Ramos (cell line): ENCODE results near the gene NDUFS6.
"Not testable (repeated sequence)": the region's sequence is repeated elsewhere in the genome, so short reads cannot be mapped to it uniquely, and the experiment has no call there.

ENCODE experiments used
- in situ Hi-C: fragments of 300-500 bp; cut with MboI; formaldehyde crosslinking; loops from one replicate; pipeline ENCODE4 v1.14.3; 2022; ENCODE audit warnings: low sequenced_read_pairs; ENCODE audit not compliant: unreplicated experiment

The NDUFS6 gene

GRCh38 chr5:1809416-1810035 is 8.3 kb downstream of the NDUFS6 start:
- in situ Hi-C loops = no loop called here

DNA sequence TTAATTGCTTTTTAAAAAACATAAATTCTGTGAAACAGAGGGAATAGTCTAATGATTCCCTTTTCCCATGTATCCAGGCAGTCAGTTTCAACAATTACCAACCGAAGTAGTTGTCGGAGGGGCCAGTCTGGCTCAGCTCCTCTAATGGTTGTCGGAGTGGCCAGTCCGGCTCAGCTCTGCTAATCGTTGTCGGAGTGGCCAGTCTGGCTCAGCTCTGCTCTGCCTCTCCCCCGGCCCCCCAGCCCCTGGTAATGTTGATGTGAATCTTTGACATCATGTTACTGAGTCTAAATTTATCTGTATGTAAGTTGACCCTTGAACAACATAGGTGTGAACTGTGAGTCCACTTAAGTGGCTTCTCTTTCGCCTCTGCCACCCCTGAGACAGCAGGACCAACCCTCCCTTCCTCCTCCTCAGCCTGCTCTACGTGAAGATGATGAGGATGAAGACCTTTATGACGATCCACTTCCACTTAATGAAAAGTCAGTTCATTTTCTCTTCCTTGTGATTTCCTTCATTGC is 9.4 kb downstream of the NDUFS6 start:
- in situ Hi-C loops = no loop called here

DNA sequence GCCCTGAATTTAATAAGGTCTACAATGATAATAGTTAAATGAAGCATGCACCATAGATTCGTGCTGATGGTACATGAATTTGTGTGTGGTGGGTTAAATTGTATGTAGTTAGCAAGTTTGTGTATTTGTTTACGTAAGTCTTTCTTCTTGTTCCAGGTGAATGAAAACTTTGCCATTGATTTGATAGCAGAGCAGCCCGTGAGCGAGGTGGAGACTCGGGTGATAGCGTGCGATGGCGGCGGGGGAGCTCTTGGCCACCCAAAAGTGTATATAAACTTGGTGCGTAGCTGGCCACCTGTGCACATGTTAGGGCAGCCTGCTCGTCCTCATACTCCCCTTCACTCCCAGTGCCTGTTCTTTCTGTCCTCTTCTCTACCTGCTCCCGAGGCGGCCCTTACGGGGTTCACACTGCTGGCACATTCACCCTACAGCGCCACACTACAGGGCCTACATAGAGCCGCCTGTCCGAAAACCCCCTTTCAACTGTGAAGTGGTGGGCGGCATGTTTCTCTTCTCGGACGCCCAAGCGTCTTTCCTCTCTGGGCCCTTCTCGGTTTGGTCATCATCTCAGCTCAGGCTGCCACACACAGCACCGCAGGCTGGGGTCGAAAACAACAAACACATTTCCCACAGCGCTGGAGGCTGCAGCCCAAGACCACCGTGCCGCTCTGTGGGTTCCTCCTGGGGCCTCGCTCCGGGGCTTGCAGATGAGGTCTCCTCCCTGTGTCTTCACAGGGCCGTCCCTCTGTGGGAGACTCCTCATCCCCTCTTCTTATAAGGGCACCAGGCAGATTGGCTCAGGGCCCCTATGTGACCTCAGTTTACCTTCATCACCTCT is 13.2 kb downstream of the NDUFS6 start:
- in situ Hi-C loops = no loop called here

DNA sequence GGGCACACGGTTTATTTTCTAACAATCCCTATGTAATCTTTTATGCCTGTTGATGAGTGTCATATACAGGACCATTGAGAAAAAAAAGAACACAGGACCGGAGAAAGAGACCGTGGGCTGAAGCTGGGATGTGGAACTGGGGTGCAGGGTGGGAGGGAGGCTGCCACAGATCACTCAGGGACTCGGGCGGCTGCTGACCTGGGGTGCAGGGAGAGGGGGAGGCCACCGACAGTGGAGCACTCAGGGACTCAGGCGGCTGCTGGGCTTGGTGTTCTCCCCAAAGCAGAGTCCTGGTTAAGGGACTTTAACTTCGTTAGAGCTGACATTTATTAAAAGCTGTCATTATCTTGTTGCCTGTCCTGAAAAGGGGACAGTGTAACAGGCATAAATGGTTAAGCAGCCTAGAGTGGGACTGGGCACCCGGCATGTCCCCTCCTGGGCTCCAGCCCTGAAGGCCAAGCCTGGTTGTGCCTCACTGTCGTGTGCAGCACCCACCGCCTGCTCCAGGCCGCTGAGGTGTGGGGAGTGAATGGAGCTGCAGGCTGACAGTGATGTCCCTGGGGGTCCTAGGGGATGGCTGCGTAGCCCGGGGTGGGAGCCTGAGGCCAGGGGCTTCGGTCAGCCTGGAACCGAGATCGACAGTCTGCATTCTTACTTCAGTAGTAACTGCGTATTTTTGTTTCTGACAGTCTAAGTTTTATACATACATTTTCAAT is 14.0 kb downstream of the NDUFS6 start:
- in situ Hi-C loops = no loop called here

DNA sequence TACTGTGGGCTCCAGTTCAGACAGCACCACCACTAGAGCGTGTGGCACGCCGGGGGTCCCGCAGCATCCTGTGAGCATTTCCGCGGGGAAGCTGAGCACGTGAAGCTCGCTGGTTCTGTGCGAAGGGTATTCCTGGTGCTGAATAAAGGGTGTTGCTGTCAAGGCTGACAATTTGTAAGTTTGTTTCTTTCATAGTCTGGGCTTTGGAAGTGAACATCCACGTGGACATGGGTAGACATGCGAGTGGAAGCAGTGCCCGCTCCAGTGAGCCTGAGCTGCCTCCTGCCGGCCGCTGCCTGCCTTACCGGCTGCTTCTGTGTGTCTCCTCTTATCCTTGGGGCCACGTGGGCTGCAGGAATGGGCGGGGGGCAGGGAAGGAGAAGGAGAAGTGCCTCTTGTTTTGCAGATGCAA is 14.7 kb downstream of the NDUFS6 start:
- in situ Hi-C loops = no loop called here

DNA sequence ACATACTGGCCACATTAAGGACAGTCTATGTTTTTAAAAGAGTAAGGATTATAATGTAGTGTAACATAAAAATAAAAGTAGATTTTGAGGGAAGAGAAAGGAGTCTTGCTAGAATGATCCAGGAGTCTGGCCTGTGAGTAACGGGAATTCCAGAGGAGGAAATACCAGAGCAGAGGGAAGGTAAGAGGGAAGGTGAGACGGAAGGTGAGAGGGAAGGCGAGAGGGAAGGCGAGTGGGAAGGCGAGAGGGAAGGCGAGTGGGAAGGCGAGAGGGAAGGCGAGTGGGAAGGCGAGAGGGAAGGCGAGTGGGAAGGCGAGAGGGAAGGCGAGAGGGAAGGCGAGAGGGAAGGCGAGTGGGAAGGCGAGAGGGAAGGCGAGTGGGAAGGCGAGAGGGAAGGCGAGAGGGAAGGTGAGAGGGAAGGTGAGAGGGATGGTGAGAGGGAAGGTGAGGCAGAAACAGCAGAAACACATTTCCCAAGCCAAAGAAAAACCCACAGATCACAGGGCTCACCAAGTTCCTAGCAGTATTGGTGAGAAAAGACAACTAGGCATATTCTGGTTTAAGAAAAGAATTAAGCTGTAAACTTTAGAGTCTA is 15.4 kb downstream of the NDUFS6 start:
- in situ Hi-C loops = not testable (repeated sequence)

DNA sequence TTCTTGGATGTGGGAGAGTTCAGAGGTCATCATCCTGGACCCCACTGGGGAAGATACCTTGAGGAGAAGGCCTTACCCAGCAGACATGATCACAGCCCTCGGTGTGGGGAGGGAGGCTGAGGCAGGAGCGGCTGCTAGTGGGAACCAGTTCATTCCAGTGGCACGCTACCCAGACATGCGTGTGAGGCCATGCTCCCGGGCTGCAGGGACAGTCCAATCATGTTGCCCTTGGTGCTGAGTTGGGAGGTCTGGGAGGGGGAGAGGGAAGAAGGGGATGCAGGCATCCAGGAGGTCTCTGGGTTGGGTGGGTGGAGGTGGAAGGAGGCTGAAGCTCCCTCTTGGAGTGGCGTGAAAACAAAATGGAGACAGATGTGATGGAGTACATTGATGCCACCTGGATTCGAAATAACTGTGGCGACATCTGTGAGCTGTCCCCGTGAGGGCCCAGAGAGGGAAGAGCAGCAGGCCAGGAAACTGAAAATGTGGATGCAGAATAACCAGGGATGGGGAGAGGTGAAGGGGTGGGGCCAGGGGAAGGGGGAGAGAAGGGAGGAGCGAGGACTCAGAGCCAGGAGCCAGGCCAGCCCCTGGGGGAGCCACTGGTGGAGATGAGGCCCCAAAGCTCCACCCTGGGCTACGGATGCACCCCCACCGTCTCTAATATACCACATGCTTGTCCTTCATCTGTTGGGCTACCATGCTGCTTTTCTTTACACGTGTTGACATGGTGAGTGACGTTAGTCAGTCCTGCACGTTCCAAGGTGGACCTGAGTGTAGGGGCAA is 16.2 kb downstream of the NDUFS6 start:
- in situ Hi-C loops = no loop called here

DNA sequence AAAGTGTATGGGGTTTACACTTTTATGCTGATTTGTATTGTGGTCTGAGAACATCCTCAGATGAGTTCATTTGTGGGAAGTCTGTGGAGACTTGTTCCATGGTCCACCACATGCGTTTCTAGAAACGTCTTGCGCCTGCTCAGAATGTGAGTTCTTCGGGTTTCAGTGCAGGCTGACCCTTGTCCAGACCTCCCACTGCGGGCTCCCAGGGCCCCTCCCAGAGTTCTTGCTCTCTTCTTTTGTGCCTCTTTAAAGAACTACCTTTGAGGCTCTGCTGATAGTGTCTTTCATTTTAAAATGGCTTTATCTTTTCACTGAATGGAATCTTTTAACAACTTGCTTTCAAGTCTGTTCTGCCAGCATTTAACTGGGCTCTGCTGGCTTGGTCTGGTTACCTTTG is 17.6 kb downstream of the NDUFS6 start:
- in situ Hi-C loops = no loop called here

- in situ Hi-C loops = no loop called here
Measured at GRCh38 chr5:1819458-1819857, 18.3 kb downstream of the NDUFS6 start.

- in situ Hi-C loops = no loop called here
Measured at GRCh38 chr5:1820381-1820780, 19.2 kb downstream of the NDUFS6 start.

GRCh38 chr5:1820926-1821325 is 19.7 kb downstream of the NDUFS6 start:
- in situ Hi-C loops = no loop called here

GRCh38 chr5:1821862-1822261 is 20.7 kb downstream of the NDUFS6 start:
- in situ Hi-C loops = no loop called here

DNA sequence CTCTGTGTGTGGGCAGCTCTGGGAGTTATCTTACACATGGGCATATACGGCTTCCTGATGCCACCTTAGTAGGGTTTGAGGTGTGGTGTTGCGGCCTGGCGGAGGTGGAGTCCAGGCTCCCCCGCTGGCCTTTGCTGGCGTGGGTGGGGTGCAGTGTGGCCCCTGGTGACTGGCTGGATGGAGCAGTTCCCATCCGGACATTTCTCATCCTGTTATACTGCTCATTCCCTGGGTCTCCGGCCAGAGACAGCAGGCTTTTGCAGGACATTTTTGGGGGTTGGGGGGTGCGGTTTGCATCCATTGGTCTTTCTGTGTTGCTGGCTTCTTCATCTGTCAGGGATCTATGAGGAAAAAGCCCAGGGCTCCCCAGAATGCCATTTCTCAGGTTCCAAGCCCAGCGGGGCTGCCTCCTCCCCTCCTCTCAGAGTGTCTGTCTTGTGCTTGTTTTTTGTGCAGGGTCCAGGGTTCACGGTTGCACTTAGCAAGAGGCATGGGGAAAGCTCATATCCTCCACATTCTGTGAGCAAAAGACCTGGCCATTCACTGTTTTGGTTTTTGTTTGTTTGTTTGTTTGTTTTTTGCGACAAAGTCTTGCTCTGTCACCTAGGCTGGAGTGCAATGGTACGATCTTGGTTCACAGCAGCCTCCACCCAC is 22.3 kb downstream of the NDUFS6 start:
- in situ Hi-C loops = no loop called here

DNA sequence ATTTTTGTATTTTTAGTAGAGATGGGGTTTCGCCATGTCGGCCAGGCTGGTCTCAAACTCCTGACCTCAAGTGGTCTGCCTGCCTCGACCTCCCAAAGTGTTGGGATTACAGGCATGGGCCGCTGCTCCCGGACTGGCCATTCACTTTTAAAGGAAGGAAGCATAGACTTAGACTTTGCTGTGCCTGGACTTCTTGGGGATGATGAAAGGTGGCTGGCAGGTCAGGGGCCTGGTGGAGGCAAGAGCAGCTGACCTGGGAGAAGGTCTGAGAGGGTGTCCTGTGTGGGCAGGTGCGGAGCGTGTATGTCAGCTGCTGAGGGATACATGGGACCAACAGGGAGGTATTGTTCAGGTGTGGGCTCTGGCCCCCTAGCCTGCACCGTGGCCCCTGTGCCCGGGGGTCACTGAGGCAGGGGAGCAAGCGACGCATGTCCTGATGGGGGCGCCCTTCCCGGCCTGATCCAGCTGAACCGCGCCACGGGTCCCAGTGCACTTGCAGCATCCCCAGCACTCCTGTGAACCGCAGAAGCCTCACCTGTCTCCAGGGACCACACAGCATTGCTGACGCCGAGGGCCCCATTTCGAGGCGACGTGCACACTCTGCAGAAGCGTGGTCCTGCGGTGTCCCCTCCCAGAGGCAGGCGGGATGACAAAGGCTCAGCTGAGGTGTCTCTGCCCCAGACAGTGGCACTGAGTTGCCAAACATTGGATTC is 23.1 kb downstream of the NDUFS6 start:
- in situ Hi-C loops = no loop called here

DNA sequence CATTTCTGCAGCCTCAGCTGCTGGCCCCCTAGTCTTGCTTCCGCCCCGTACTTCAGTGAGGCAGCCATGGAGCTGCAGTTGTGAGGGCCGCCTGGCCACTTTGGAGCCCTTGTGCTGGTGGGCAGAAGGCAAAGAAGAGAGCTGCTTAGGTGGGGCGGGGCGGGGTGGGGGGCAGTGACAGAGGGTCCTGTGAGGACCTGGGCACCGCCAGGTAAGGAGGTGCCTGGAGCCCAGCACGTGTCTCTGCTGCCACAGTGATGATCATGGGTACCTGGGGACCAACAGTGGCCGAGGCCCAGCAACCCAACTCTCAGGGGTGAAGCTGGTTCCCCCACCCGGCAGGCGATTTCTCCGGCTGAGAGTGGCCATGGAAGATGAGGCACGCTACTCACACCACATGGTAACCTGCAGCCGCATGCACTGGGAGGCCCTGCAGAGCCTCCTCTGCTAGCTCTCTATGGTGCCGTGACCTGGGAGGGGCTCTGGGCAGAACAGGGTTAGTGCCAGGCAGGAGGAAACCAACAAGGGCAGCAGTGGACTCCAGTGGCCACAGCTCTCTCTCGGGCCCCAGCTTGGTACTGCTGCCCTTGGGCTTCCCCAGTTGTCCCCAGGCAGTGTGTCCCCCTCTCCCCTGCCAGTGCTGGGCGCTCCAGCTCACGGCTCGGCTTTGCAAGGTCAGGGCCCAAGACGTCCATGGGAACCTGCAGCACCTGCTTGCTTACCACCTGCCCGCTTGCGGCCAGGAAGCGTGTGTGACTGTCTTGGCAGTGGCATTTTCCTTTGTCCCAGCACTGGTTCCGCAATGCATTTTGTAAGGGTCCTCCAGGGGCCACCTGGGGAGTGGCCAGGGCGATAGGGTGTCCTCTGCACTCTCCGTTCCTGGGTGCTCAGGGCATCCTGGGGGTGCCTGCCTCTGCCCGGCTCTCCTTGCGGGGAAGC is 24.0 kb downstream of the NDUFS6 start:
- in situ Hi-C loops = no loop called here

- in situ Hi-C loops = no loop called here
Measured at GRCh38 chr5:1826235-1826980, 25.2 kb downstream of the NDUFS6 start.
